Mesendoderm (in vitro differentiated cells): ENCODE results near the gene PAK5.

Experiments used
- DNase-seq: peaks from one replicate; pipeline ENCODE4 v3.0.0; 2013
- H2AK5ac ChIP-seq: 2 replicates; pipeline ENCODE4 v1.6.1; 2013; ENCODE audit warnings: low read length, inconsistent platforms
- H2BK120ac ChIP-seq: 2 replicates; pipeline ENCODE4 v1.6.1; 2013; ENCODE audit warnings: low read depth, mild to moderate bottlenecking, low read length, moderate library complexity, mixed read lengths
- H2BK15ac ChIP-seq: replicated peaks from 2 replicates; pipeline ENCODE4 v1.6.1; 2013; ENCODE audit warnings: low read depth, mild to moderate bottlenecking, moderate library complexity
- H2BK5ac ChIP-seq: 2 replicates; pipeline ENCODE4 v1.6.1; 2013; ENCODE audit warnings: low read length, inconsistent platforms
- H3K18ac ChIP-seq: 2 replicates; pipeline ENCODE4 v1.6.1; 2013; ENCODE audit warnings: mild to moderate bottlenecking, low read length, mixed read lengths
- H3K23ac ChIP-seq: one replicate; pipeline ENCODE4 v1.6.1; 2013; ENCODE audit warnings: low read length
- H3K27ac ChIP-seq: 2 replicates; pipeline ENCODE4 v1.5.1; 2013; ENCODE audit warnings: low read depth, mild to moderate bottlenecking, inconsistent platforms, low read length, moderate library complexity
- H3K27me3 ChIP-seq: 2 replicates; pipeline ENCODE4 v1.6.1; 2013; ENCODE audit warnings: low read length, control low read depth, mild to moderate bottlenecking, inconsistent platforms; ENCODE audit not compliant: insufficient read depth, poor library complexity
- H3K36me3 ChIP-seq: 2 replicates; pipeline ENCODE4 v1.6.1; 2013; ENCODE audit warnings: low read length, inconsistent platforms; ENCODE audit not compliant: control insufficient read depth, insufficient read depth
- H3K4ac ChIP-seq: one replicate; pipeline ENCODE4 v1.6.1; 2013; ENCODE audit warnings: low read depth, mild to moderate bottlenecking, low read length, moderate library complexity
- H3K4me1 ChIP-seq: 2 replicates; pipeline ENCODE4 v1.6.1; 2013; ENCODE audit warnings: low read depth, low read length, inconsistent platforms; ENCODE audit not compliant: control insufficient read depth
- H3K4me2 ChIP-seq: 2 replicates; pipeline ENCODE4 v1.6.1; 2013; ENCODE audit warnings: low read length
- H3K4me3 ChIP-seq: 2 replicates; pipeline ENCODE4 v1.5.1; 2013; ENCODE audit warnings: mild to moderate bottlenecking, low read length
- H3K56ac ChIP-seq: one replicate; pipeline ENCODE4 v1.6.1; 2013; ENCODE audit warnings: low read length
- H3K79me1 ChIP-seq: 2 replicates; pipeline ENCODE4 v1.6.1; 2013; ENCODE audit warnings: low read length, inconsistent platforms
- H3K79me2 ChIP-seq: 2 replicates; pipeline ENCODE4 v1.6.1; 2013; ENCODE audit warnings: mild to moderate bottlenecking, low read length; ENCODE audit not compliant: control insufficient read depth, insufficient read depth
- H3K9ac ChIP-seq: 2 replicates; pipeline ENCODE4 v1.6.1; 2013; ENCODE audit warnings: low read length, inconsistent platforms
- H4K5ac ChIP-seq: one replicate; pipeline ENCODE4 v1.6.1; 2013; ENCODE audit warnings: low read length
- H4K8ac ChIP-seq: one replicate; pipeline ENCODE4 v1.6.1; 2013; ENCODE audit warnings: low read depth, mild to moderate bottlenecking, control low read depth, low read length, moderate library complexity
- WGBS: extraction: QIAGEN DNeasy Blood & Tissue Kit; methylation state at CpG from one replicate; pipeline ENCODE4 v1.1.7; 2013; ENCODE audit warnings: low lambda C conversion rate, missing lambda C conversion rate; ENCODE audit not compliant: insufficient coverage; ENCODE audit errors: extremely low coverage; 5-methylcytosine and 5-hydroxymethylcytosine counted together

PAK5 gene

DNA sequence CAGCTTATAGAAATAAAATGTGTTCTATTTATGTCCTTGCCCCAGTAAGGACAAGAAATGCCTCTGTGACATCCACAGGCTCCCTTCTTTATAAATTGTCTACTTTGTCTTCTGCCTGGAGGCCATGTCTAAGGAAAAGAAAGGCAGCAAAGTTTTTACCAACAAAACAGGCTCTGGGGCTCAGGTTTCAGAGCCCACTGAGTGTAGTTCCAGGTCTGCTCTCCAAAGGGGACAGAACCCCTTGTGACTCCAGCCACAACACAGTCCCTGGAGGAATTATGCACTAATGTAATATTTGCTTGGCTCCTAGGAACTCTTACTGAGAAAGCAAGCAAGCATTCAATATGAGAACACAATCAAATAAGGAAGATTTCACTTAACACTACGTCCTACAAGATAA lies 80.1 kb downstream of the PAK5 start:
- Histone ChIP-seq H3K27me3 (no peaks in the 10 kb centered on the region), H2AK5ac (no peak overlapping the region), H3K27ac (no peak overlapping the region), H3K79me1 (no peaks in the 10 kb centered on the region), H3K18ac (no peak overlapping the region), H3K4me1 (no peaks in the 10 kb centered on the region), H3K23ac (no peak overlapping the region), H3K56ac (no peak overlapping the region), H2BK15ac (no peak overlapping the region), H2BK5ac (no peak overlapping the region), H3K4ac (no peak overlapping the region), H3K4me3 (no peak overlapping the region), H3K4me2 (no peak overlapping the region), H4K5ac (no peak overlapping the region), H2BK120ac (no peak overlapping the region), H4K8ac (no peak overlapping the region), H3K79me2 (no peaks in the 10 kb centered on the region), H3K36me3 (no peaks in the 10 kb centered on the region), H3K9ac (no peak overlapping the region)
- no CpG with 5 or more reads among the region's 1 CpG for WGBS
- no peak for DNase-seq

DNA sequence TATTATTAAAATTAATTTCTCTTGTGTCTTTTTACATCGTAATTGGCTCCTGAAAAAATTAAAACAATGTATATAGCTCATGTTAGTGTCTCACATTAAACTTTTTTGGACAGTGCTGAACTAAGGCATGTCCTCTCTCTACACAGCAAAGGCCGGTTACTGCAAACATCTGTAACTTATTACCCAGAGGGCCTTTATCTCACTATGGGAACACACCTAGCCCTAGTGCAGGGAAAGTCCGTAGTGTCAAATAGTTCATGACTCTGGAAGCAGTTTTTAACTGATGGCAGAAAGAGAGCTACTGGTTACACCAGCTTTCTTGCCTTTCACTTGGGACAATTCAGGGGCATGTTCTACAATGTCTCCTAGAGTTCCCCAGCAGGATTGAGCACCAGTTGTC lies 82.2 kb downstream of the PAK5 start:
- no CpG with 5 or more reads among the region's 3 CpGs for WGBS
- no peak overlapping the region for H3K4ac ChIP-seq
- no peak overlapping the region for H3K4me2 ChIP-seq
- no peaks in the 10 kb centered on the region for H3K27me3 ChIP-seq
- no peak overlapping the region for H3K9ac ChIP-seq
- H3K18ac ChIP-seq = no peak overlapping the region
- H3K36me3 ChIP-seq = no peaks in the 10 kb centered on the region
- no peaks in the 10 kb centered on the region for H3K4me1 ChIP-seq
- no peak overlapping the region for H2BK120ac ChIP-seq
- no peak overlapping the region for H2AK5ac ChIP-seq
- no peak overlapping the region for H4K5ac ChIP-seq
- H3K79me2 ChIP-seq = no peaks in the 10 kb centered on the region
- no peak overlapping the region for H3K23ac ChIP-seq
- no peaks in the 10 kb centered on the region for H3K79me1 ChIP-seq
- no peak overlapping the region for H3K27ac ChIP-seq
- no peak overlapping the region for H2BK5ac ChIP-seq
- H2BK15ac ChIP-seq = no peak overlapping the region
- H4K8ac ChIP-seq = no peak overlapping the region
- H3K4me3 ChIP-seq = no peak overlapping the region
- DNase-seq = no peak
- no peak overlapping the region for H3K56ac ChIP-seq

DNA sequence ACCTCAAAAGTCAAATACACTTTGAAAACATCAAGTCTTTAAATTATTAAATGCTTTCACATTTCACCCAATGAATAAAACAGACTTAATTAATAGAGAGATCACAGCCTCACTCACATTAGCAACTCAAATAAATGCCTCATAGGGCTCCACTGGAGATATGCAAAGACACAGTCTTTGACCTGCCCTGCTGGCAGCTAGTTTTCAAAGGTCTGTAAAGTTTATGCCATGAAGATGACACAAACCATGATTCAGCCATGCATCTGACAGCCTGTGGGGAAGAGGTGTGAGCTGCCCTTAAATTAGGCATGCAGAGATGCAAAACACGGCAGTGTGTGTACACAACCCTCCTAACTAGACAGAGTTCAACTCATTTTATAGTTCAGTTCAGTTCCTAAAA lies 83.6 kb downstream of the PAK5 start:
- Histone ChIP-seq H4K8ac (no peak overlapping the region), H2AK5ac (no peak overlapping the region), H2BK15ac (no peak overlapping the region), H2BK5ac (no peak overlapping the region), H3K18ac (no peak overlapping the region), H3K4me3 (no peak overlapping the region), H3K27ac (no peak overlapping the region), H3K4me2 (no peak overlapping the region), H3K4ac (no peak overlapping the region), H3K56ac (no peak overlapping the region), H3K79me2 (no peaks in the 10 kb centered on the region), H3K27me3 (no peaks in the 10 kb centered on the region), H3K9ac (no peak overlapping the region), H3K36me3 (no peaks in the 10 kb centered on the region), H3K4me1 (no peaks in the 10 kb centered on the region), H4K5ac (no peak overlapping the region), H3K23ac (no peak overlapping the region), H3K79me1 (no peaks in the 10 kb centered on the region), H2BK120ac (no peak overlapping the region)
- no CpG with 5 or more reads among the region's 1 CpG for WGBS
- DNase-seq = no peak

DNA sequence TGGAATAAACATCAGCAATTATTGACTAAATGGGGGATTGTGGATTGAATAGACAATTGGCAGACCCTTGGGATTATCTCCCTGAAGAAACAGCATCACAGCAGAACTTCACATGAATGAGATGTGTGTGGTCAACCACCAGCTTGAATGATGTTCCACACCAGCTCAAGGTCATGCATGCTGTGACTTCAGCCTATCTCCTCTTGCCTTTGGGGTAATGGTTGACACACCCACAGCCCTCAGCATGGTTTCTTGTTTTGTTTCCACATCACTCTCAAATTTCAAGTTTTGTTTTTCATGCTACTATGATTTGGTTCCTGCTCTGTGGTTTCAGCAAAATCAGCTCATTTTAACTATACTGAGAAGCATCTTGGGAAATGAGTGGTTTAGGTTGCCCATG lies 94.3 kb downstream of the PAK5 start:
- H3K23ac ChIP-seq = no peak overlapping the region
- no peak for DNase-seq
- H2AK5ac ChIP-seq = no peak overlapping the region
- no peak overlapping the region for H2BK15ac ChIP-seq
- no peaks in the 10 kb centered on the region for H3K4me1 ChIP-seq
- H3K27ac ChIP-seq = no peak overlapping the region
- no peak overlapping the region for H3K4me3 ChIP-seq
- no peak overlapping the region for H2BK5ac ChIP-seq
- H3K56ac ChIP-seq = no peak overlapping the region
- no peak overlapping the region for H4K8ac ChIP-seq
- H3K4ac ChIP-seq = no peak overlapping the region
- no peaks in the 10 kb centered on the region for H3K36me3 ChIP-seq
- no peak overlapping the region for H3K18ac ChIP-seq
- H3K79me1 ChIP-seq = no peaks in the 10 kb centered on the region
- H4K5ac ChIP-seq = no peak overlapping the region
- no peaks in the 10 kb centered on the region for H3K79me2 ChIP-seq
- H3K9ac ChIP-seq = no peak overlapping the region
- no peak overlapping the region for H2BK120ac ChIP-seq
- H3K4me2 ChIP-seq = no peak overlapping the region
- H3K27me3 ChIP-seq = no peaks in the 10 kb centered on the region

DNA sequence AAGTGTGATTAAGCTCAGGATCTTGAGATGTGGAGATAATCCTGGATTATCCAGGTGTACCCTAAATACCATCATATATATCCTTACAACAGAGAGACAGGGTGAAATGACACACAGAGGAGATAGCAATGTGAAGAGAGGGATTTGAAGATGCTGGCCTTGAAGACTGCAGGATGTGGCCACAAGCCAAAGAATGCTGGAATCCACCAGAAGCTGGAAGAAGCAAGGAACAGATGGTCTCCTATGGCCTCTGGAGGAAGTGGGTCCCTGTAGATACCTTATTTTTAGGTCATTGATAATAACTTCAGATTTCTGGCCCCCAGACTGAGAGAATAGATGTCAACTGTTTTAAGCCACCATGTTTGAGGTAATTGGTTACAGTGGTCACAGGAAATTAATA lies 95.0 kb downstream of the PAK5 start:
- no peak overlapping the region for H3K4me2 ChIP-seq
- H3K27me3 ChIP-seq = no peaks in the 10 kb centered on the region
- H3K56ac ChIP-seq = no peak overlapping the region
- no peak for DNase-seq
- no peak overlapping the region for H2AK5ac ChIP-seq
- H3K18ac ChIP-seq = no peak overlapping the region
- no peak overlapping the region for H3K27ac ChIP-seq
- H4K8ac ChIP-seq = no peak overlapping the region
- no peak overlapping the region for H2BK15ac ChIP-seq
- no peak overlapping the region for H3K23ac ChIP-seq
- H2BK5ac ChIP-seq = no peak overlapping the region
- H3K36me3 ChIP-seq = no peaks in the 10 kb centered on the region
- H3K9ac ChIP-seq = no peak overlapping the region
- no peak overlapping the region for H2BK120ac ChIP-seq
- no peak overlapping the region for H3K4ac ChIP-seq
- no peaks in the 10 kb centered on the region for H3K4me1 ChIP-seq
- H3K4me3 ChIP-seq = no peak overlapping the region
- H3K79me2 ChIP-seq = no peaks in the 10 kb centered on the region
- no peaks in the 10 kb centered on the region for H3K79me1 ChIP-seq
- no peak overlapping the region for H4K5ac ChIP-seq

DNA sequence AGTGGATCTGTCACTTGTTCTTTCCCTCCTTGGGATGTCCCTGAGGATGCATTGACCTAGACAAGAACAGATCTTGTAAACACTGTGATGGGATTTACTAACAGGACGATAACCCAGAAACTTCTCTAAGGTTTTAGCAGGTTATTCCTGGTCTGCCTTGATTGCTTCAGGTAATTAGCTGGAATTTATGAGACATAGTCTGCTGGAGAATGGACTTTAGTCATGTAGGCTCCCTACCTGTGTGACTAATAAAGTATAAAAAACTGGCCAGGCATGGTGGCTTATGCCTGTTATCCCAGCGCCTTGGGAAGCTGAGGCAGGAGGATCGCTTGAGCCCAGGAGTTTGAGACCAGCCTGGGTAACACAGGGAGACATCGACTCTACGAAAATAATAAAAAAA lies 96.1 kb downstream of the PAK5 start:
- H3K56ac ChIP-seq = no peak overlapping the region
- no peak overlapping the region for H3K18ac ChIP-seq
- H3K79me1 ChIP-seq = no peaks in the 10 kb centered on the region
- no peak overlapping the region for H3K4me3 ChIP-seq
- H4K8ac ChIP-seq = no peak overlapping the region
- H2BK5ac ChIP-seq = no peak overlapping the region
- H2AK5ac ChIP-seq = no peak overlapping the region
- H2BK120ac ChIP-seq = no peak overlapping the region
- no CpG with 5 or more reads among the region's 5 CpGs for WGBS
- H3K27ac ChIP-seq = no peak overlapping the region
- no peak for DNase-seq
- no peak overlapping the region for H3K23ac ChIP-seq
- no peaks in the 10 kb centered on the region for H3K4me1 ChIP-seq
- H3K9ac ChIP-seq = no peak overlapping the region
- no peak overlapping the region for H4K5ac ChIP-seq
- no peak overlapping the region for H3K4me2 ChIP-seq
- no peak overlapping the region for H3K4ac ChIP-seq
- H3K27me3 ChIP-seq = no peaks in the 10 kb centered on the region
- H3K79me2 ChIP-seq = no peaks in the 10 kb centered on the region
- no peak overlapping the region for H2BK15ac ChIP-seq
- no peaks in the 10 kb centered on the region for H3K36me3 ChIP-seq
